ENCODE measurements around the gene IRAK1. TPM values are rescaled to one million over a fixed set of nuclear protein-coding genes. Genes with fewer than 3 reads are reported as not detected.

Gene IRAK1
- total RNA-seq, 2 experiments from 2014 or later, result 107 to 112 TPM

DNA sequence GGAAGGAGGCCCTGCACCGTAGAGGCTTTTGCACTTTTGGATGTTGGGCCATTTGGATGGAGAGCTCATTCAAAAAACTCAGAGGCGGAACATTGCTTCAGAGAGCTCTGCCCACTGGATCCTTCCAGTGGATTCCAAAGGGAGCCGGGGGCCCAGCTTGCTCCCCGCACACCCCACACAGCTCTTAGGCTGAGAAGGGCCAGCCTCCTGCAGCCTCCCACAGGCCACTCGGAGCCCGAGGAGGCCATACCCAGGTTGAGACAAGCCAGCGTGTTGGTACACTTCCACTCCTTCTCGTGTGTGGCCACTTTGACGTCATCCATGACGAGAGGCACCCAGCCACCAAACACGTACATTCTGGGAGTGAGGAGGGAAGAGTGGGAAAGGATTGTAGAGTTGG, 58.4 kb downstream of the IRAK1 start:
- no peak for DNase-seq
- H3K4me3 Mint-ChIP-seq, result no peak overlapping the region
- peaks cover 9% of the 10 kb centered on the region for H3K4me1 Mint-ChIP-seq
- H3K9me3 Mint-ChIP-seq, result no peaks in the 10 kb centered on the region
- H3K27ac Mint-ChIP-seq, result no peak overlapping the region
- no peaks in the 10 kb centered on the region for H3K27me3 Mint-ChIP-seq
- ChIA-PET CTCF (interaction anchor here (1.0 to 1.6 kb wide), 2 partner anchors 13 to 153 kb away, joined by 3 to 9 read pairs; no protein-coding TSS in a partner anchor), POLR2A (no interaction called here)
- peaks cover 29% of the 10 kb centered on the region for H3K36me3 Mint-ChIP-seq (ENCODE audit: low read depth)

DNA sequence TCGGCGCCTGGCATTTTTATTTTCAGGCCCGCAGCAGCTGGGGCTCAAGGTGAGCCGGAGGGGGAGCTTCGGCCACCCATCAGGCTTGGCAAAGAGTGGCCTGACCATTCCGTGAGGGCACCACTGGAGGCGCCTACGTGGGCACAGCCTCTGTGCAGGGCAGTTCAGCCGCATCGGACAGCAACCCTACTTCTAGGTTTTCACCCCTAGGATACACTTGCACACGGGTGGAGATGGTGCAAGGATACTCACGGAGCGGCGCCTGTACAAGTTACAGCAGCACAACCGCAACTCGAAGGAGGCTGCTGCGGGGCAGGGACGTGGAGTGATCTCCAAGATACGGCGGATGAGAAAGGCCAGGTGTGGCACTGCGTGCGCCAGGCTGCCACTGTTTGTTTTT, 58.9 kb downstream of the IRAK1 start:
- H3K4me3 Mint-ChIP-seq, result no peak overlapping the region
- peaks cover 5% of the 10 kb centered on the region for H3K4me1 Mint-ChIP-seq
- H3K9me3 Mint-ChIP-seq, result no peaks in the 10 kb centered on the region
- peaks cover 27% of the 10 kb centered on the region for H3K36me3 Mint-ChIP-seq (ENCODE audit: low read depth)
- H3K27me3 Mint-ChIP-seq, result no peaks in the 10 kb centered on the region
- DNase-seq, result no peak
- CTCF ChIA-PET, result interaction anchor here (1.4 to 1.6 kb wide), 2 partner anchors 8 to 13 kb away, joined by 6 to 9 read pairs; no protein-coding TSS in a partner anchor
- POLR2A ChIA-PET, result no interaction called here
- H3K27ac Mint-ChIP-seq, result no peak overlapping the region

Small RNA genes lying within 50 kb of the gene (microRNA-seq; reads per million reads assigned to microRNA genes)
- gene MIR3202-1 (ENCODE audit: borderline microRNAs expressed, borderline replicate concordance) (not detected), gene MIR3202-2 (ENCODE audit: borderline microRNAs expressed, borderline replicate concordance) (not detected), gene MIR718 (ENCODE audit: borderline microRNAs expressed, borderline replicate concordance) (not detected)

Other genes starting within 250 kb of the IRAK1 start
- not detected for gene SRPK3, start 238.9 kb downstream of the IRAK1 start, total RNA-seq
- gene IDH3G, start 225.5 kb downstream of the IRAK1 start, total RNA-seq, result 10 to 100 TPM; 60.1 to 64.8 TPM
- gene SSR4, start 225.2 kb downstream of the IRAK1 start, total RNA-seq, result 100 to 1,000 TPM; 193 to 203 TPM
- gene PDZD4, start 189.4 kb downstream of the IRAK1 start, total RNA-seq, result under 1 TPM; 0.32 to 0.60 TPM
- 1 to 10 TPM; 1.9 to 2.1 TPM for gene L1CAM, start 133.7 kb downstream of the IRAK1 start, total RNA-seq
- not detected for gene AVPR2, start 115.2 kb downstream of the IRAK1 start, total RNA-seq
- 100 to 1,000 TPM; 303 to 334 TPM for gene ARHGAP4, start 93.6 kb downstream of the IRAK1 start, total RNA-seq
- 10 to 100 TPM; 72.9 to 83.2 TPM for gene NAA10, start 84.9 kb downstream of the IRAK1 start, total RNA-seq
- gene RENBP, start 75.3 kb downstream of the IRAK1 start, total RNA-seq, result 10 to 100 TPM; 14.2 to 16.5 TPM
- 100 to 1,000 TPM; 116 to 121 TPM for gene HCFC1, start 48.1 kb downstream of the IRAK1 start, total RNA-seq
- 1 to 10 TPM; 7.9 to 8.5 TPM for gene TMEM187, start 47.1 kb downstream of the IRAK1 start, total RNA-seq
- 10 to 100 TPM; 64.2 to 72.4 TPM for gene MECP2, start 77.8 kb upstream of the IRAK1 start, total RNA-seq
- not detected for gene OPN1LW, start 124.3 kb upstream of the IRAK1 start, total RNA-seq
- gene OPN1MW, start 162.7 kb upstream of the IRAK1 start, total RNA-seq, result not detected
- gene OPN1MW2, start 199.9 kb upstream of the IRAK1 start, total RNA-seq, result not detected
- gene OPN1MW3, start 237.7 kb upstream of the IRAK1 start, total RNA-seq, result not detected